NAMALWA (cell line): ENCODE measurements around the gene LRRC58.
"Not testable (repeated sequence)": the region's sequence is repeated elsewhere in the genome, so short reads cannot be mapped to it uniquely, and the experiment has no call there.

Experiments used
- DNase-seq: peaks from one replicate; pipeline ENCODE4 v3.0.0-alpha.2; 2015; ENCODE audit warnings: low spot score

The LRRC58 gene

GRCh38 chr3:120339362-120339761 is 9.8 kb downstream of the LRRC58 start:
- DNase-seq = no peak

DNA sequence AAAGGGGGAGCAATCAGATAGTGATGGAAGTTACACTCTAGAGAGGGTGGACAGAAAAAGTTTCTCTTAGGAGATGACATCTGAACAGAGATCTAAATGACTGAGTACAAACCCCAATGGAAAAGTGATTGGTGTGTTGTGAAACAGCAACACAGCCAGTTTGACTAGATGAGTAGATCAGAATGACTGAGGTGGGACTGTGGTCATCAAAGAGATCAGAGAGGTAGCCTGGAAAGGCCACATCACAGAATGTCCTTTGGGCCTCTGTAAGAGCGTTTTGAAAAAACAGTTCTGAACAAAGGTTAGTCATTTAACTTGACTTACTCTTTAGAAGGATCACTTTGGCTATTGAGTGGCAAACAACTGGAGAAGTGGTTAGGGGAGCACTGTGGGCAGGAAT is 10.6 kb downstream of the LRRC58 start:
- DNase-seq = no peak

GRCh38 chr3:120332646-120333045 is 16.5 kb downstream of the LRRC58 start:
- no peak for DNase-seq

DNA sequence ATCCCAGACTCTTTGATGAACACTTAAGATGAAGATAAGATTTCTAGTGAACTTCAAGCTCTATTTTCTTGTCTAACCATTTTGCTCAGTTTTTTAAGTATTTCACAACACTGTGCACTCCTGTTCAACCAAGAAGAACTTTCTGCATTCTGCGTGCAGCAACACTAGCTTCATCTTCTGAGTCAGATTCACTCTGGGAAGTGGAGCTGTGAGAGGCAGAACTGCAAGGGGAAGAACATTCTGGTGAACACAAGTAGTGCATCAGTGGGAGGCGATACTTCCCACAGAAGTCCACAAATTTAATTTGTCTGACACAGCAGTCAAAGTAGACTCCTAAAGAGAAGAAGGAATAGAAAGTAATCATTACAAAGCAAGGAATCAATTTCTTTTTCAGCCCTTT is 18.1 kb downstream of the LRRC58 start:
- DNase-seq = no peak

- no peak for DNase-seq
These were observed 22.4 kb downstream of the LRRC58 start for GRCh38 chr3:120326784-120327183.

- no peak for DNase-seq
These were observed 25.0 kb downstream of the LRRC58 start for GRCh38 chr3:120324190-120324589.

DNA sequence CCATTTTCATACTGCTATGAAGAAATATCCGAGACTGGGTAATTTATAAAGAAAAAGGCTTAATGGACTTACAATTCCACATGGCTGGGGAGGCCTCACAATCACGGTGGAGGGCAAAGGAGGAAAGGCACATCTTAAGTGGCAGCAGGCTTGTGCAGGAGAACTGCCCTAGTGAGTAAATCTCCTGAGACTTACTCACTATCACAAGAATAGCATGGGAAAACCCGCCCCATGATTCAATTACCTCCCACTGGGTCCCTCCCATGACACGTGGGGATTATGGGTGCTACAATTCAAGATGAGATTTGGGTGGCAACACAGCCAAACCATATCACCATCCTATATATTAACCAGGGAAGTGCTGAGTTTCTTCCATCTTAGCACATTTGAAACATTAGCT is 25.4 kb downstream of the LRRC58 start:
- not testable (repeated sequence) for DNase-seq

DNA sequence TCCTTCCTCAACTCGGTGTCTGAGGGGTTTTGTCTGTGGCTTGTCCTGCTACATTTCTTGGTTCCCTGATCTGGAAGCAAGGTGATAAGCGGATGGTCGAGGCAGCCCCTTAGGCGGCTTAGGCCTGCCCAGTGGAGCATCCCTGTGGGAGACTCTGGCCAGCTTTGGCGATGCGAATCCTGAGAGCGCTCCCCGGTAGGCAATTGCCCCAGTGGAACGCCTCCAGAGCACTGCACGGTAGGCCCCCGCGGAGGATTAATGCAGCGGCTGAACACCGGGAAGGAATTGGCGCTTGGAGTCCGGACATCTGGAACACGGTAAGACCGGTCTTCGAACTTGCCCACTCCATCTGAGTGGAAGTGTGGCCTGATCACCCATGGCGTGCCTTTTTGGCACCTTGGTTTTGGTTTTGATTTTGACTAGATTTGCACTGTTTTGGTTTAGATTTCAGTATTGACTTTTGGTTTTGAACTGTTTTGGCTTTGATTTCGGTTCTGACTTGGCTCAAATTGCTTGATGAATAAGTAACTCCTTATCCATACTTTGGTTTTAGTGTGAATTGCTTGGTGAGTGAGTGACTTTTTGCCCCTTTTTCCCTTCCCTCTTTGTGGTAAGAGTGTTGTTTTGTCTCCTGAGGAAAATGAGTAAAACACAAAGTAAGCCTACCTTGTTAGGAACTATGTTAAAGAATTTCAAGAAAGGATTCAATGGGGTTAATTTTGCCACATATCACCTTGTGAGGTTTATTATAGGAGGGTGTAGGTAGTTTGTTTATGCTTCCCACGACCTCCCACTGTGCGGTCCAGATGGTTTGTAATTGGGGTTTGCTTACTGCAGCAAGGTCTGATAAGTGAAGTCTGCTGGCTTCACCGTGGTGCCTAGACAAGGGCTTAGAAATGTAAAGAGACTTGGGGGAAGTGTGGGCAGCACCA is 37.0 kb downstream of the LRRC58 start:
- no peak for DNase-seq

DNA sequence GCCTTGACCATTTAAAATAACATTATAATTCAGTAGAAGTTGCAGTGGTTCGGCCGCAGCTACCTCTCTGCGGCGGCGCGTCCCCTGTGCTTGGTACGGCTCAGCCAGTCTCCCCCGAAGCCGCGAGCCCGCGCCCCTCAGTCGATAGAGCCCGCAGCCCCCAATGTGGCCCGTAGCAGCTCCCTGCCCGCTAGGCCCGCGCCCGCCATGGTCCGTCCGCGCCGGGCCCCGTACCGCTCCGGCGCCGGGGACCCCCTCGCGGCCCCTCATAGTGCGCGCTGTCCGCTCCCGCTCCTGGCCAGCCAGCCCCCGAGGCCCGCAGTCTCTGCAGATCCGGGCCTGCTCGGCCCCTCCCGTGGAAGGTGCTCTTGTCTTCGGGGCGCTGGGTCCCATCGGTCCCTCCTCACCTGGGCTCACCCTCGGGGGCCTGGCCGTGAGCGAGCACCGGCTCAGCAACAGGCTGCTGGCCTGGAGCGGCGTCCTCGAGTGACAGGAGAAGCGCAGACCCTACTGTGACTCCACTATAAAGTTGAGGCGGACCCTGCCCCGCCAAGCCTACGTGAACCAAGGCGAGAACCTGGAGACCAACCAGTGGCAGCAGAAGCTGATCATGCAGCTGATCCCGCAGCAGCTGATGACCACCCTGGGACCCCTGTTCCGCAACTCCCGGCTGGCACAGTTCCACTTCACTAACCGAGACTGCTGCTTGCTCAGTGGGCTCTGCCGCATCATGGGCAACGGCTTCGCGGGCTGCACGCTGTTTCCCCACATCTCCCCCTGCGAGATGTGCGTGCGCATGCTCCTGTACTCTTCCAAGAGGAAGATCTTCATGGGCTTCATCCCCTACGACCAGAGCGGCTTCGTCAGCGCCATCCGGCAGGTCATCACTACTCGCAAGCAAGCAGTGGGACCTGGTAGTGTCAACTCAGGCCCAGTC is 42.4 kb downstream of the LRRC58 start:
- no peak for DNase-seq

- no peak for DNase-seq
These were observed 44.5 kb downstream of the LRRC58 start for GRCh38 chr3:120304616-120305015.

DNA sequence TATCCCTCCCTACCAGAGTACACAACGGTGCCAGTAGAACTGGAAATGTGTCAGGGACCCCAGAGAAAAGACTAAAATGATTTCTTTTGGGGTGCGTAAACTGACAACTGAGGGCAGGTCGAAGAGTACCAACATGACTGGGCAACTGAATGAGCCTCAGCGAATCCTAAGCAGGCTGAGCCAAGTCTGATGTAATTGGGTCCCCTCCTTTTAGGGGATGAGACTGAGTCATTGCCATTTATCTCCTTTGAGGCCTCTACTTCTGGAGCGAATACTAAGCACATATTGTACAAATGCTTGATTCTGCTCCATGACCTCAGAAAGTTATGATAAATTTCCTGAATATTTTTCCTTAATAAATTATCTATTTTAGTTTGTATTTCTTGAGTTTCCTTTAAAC is 46.8 kb downstream of the LRRC58 start:
- no peak for DNase-seq

- no peak for DNase-seq
These were observed 48.2 kb downstream of the LRRC58 start for GRCh38 chr3:120300971-120301370.

DNA sequence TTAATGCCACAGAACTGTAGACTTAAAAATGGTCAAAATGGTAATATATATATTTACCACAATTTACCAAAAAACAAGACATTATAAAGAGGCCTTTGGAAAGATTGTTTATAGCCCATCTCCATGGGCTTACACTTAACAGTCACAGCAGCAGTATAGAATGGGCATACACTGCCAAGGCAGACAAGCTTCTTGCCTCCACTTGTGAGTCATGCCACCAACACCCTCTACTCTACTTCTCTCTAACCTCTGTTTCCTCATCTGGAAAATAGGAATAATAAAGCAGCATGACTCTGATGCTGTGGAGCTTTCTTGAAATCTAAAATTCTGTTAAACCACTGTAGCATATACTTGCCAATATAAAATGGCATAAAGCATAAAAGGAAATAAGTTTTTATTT is 49.8 kb downstream of the LRRC58 start:
- DNase-seq = no peak

DNA sequence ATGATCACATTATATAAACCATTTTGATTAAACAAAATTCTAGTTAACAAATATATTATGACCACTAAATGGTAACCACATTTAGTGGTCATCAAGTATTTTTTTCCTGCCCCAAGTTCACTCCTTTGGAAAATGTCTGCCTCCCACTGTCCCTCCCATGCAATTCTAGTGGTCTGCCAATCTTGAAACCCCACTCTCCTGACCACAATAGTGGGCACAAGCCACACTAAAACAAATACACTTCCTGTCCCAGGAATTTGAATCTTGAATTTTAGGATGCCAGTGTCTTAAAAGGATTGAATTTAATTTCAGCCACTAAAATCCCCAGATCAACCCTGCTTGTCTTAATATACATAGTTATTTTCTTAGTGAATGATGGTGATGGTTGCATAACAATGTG is 50.2 kb downstream of the LRRC58 start:
- no peak for DNase-seq

GRCh38 chr3:120291552-120291951 is 57.6 kb downstream of the LRRC58 start:
- not testable (repeated sequence) for DNase-seq

- no peak for DNase-seq
These were observed 59.5 kb downstream of the LRRC58 start for GRCh38 chr3:120289636-120290035.

GRCh38 chr3:120286465-120286864 is 62.7 kb downstream of the LRRC58 start:
- no peak for DNase-seq

DNA sequence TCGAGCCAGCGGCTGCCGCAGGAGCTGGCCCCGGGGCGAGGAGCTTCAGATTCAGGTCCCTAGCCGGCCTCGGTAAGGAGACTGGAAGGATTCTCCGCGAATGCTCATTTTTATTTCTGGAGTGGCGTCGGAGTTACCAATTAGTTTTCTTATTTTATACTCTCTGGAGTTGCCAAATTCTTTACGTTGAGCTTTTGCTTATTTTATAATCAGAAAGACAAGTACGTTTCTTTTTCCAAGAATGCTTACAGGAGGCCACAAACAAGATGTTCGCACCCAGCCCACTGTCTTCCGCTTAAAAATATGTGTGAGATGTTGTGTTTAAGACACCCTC is 63.7 kb downstream of the LRRC58 start:
- DNase-seq = no peak

- no peak for DNase-seq
These were observed 64.2 kb downstream of the LRRC58 start, which contains the start of gene GPR156 for GRCh38 chr3:120284747-120285507. Gene GPR156 (minus strand): TSS chr3:120285222. CDS start chr3:120244098, 41,124 bp downstream.

DNA sequence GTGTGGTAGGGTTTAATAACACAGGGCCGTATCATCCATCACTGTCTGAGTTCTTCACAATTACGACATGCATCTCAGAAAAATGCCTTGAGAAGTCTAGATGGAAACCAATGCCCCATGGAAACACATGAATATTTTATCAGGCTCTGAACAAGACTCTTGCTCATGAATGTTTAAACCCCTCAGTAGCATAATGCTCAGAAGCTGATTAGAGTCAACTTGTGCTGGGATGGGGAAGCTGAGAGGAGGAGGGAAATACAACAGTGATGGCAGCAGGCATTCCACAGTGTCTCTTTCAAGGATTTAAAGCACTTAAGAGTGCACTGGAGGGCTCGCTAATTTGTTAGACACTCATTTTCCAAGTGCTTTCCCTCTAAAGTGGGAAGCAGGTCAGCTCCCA is 67.9 kb downstream of the LRRC58 start:
- DNase-seq = no peak

GRCh38 chr3:120280566-120280965 is 68.6 kb downstream of the LRRC58 start:
- DNase-seq = no peak

DNA sequence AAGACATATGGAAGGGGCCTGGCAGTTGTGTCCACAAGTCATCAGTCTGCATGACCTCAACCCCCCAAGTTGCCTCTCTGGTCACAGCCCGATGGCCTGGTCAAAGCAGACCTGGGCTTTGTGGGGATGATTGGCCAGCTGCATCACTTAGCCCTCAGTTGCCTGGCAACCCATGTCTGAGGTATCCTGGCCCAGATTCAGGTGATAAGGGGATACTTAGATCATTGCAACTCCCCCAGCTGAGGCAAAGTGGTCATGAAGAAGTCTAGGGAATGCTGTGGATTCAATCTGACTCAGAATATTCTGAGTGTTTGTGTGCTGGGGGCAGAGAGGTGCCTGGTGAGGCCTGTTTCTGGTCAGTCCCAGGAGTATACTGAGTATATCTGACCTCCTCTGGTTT is 69.1 kb downstream of the LRRC58 start:
- DNase-seq = no peak
